Measurements from ENCODE around the gene PHF2. TPM values are rescaled to one million over a fixed set of nuclear protein-coding genes. Genes with fewer than 3 reads are reported as not detected.

PHF2 gene
- polyA plus RNA-seq, 3 donors: 0.40 to 16.0 (median 0.97) TPM

- intact Hi-C loops (cut with micrococcal nuclease): loop anchor here (1.0 to 2.0 kb wide), 2 partner anchors 281 to 282 kb away; no protein-coding TSS in a partner anchor
- Histone ChIP-seq H4K20me1 (ENCODE audit: insufficient read depth, low read length) (no peaks in the 10 kb centered on the region), H3K4me3 (replicated peaks in 1 of 3; ENCODE audit: low read depth in 2 of 3, low read length in 3 of 3) (no peak overlapping the region), H3K4me2 (replicated peaks; ENCODE audit: extremely low read depth, low read length, poor library complexity, severe bottlenecking) (no peak overlapping the region), H2AFZ (ENCODE audit: insufficient read depth, low read depth, low read length, poor library complexity, severe bottlenecking) (no peak overlapping the region), H3K79me2 (ENCODE audit: insufficient read depth, low read length) (no peaks in the 10 kb centered on the region), H3K27ac (ENCODE audit: low read depth in 1 of 2, low read length in 2 of 2) (no peak overlapping the region), H3K9me3 (replicated peaks in 1 of 2; ENCODE audit: control insufficient read depth in 1 of 2, insufficient read depth in 1 of 2, low read length in 2 of 2) (no peaks in the 10 kb centered on the region), H3K36me3 (replicated peaks in 1 of 2; ENCODE audit: control insufficient read depth in 1 of 2, insufficient read depth in 2 of 2, low read length in 2 of 2) (peaks cover 16 to 23% of the 10 kb centered on the region in 2 donors), H3K9ac (ENCODE audit: insufficient read depth, low read length, poor library complexity, severe bottlenecking) (no peak overlapping the region), H3K27me3 (ENCODE audit: control insufficient read depth in 2 of 2, insufficient read depth in 2 of 2, low read length in 2 of 2) (no peaks in the 10 kb centered on the region), H3K4me1 (ENCODE audit: control insufficient read depth in 1 of 2, insufficient read depth in 2 of 2, low read length in 2 of 2) (no peaks in the 10 kb centered on the region)
- Mint-ChIP-seq H3K4me3 (no peak overlapping the region), H3K36me3 (peaks cover 20 to 24% of the 10 kb centered on the region in 2 donors), H3K4me1 (peaks cover 5% of the 10 kb centered on the region), H3K27me3 (ENCODE audit: low read depth in 3 of 3) (peaks cover 5 to 7% (median 5%) of the 10 kb centered on the region in 3 donors), H3K27ac (peak overlapping the region in 1 of 7 donors; percentile 40), H3K9me3 (peaks cover 0 to 5% (median 0%) of the 10 kb centered on the region in 7 donors)
- WGBS (ENCODE audit: insufficient coverage): 80% methylated on average over 24 of the region's 25 CpGs
- peak in 1 of 3 donors; percentile 3 for DNase-seq
- TF ChIP-seq CTCF (IDR thresholded peaks at IDR 0.05): no peak
Observed at GRCh38 chr9:93681269-93682154, 105.1 kb downstream of the PHF2 start.

- Histone ChIP-seq H3K36me3 (replicated peaks in 1 of 2; ENCODE audit: control insufficient read depth in 1 of 2, insufficient read depth in 2 of 2, low read length in 2 of 2) (peaks cover 8 to 14% of the 10 kb centered on the region in 2 donors), H3K9me3 (replicated peaks in 1 of 2; ENCODE audit: control insufficient read depth in 1 of 2, insufficient read depth in 1 of 2, low read length in 2 of 2) (no peaks in the 10 kb centered on the region), H2AFZ (ENCODE audit: insufficient read depth, low read depth, low read length, poor library complexity, severe bottlenecking) (no peak overlapping the region), H3K27me3 (ENCODE audit: control insufficient read depth in 2 of 2, insufficient read depth in 2 of 2, low read length in 2 of 2) (no peaks in the 10 kb centered on the region), H4K20me1 (ENCODE audit: insufficient read depth, low read length) (no peaks in the 10 kb centered on the region), H3K9ac (ENCODE audit: insufficient read depth, low read length, poor library complexity, severe bottlenecking) (no peak overlapping the region), H3K27ac (ENCODE audit: low read depth in 1 of 2, low read length in 2 of 2) (no peak overlapping the region), H3K4me3 (replicated peaks in 1 of 3; ENCODE audit: low read depth in 2 of 3, low read length in 3 of 3) (no peak overlapping the region), H3K4me2 (replicated peaks; ENCODE audit: extremely low read depth, low read length, poor library complexity, severe bottlenecking) (no peak overlapping the region), H3K79me2 (ENCODE audit: insufficient read depth, low read length) (no peaks in the 10 kb centered on the region), H3K4me1 (ENCODE audit: control insufficient read depth in 1 of 2, insufficient read depth in 2 of 2, low read length in 2 of 2) (no peaks in the 10 kb centered on the region)
- no peak overlapping the region for H3K4me3 Mint-ChIP-seq
- H3K36me3 Mint-ChIP-seq: peaks cover 13 to 16% of the 10 kb centered on the region in 2 donors
- peak; percentile 75 for TF ChIP-seq CTCF (IDR thresholded peaks at IDR 0.05)
- intact Hi-C loops (cut with micrococcal nuclease): loop anchor here (1.0 to 2.0 kb wide), 2 partner anchors 280 to 281 kb away; no protein-coding TSS in a partner anchor
- peaks cover 0 to 7% (median 0%) of the 10 kb centered on the region in 7 donors for H3K9me3 Mint-ChIP-seq
- DNase-seq: peak in 2 of 3 donors; percentile 7 to 30
- 65% methylated on average over 14 of the region's 19 CpGs for WGBS (ENCODE audit: insufficient coverage)
- H3K27me3 Mint-ChIP-seq (ENCODE audit: low read depth in 3 of 3): peaks cover 5 to 8% (median 5%) of the 10 kb centered on the region in 3 donors
- H3K27ac Mint-ChIP-seq: peak overlapping the region in 1 of 7 donors; percentile 59
- peaks cover 5% of the 10 kb centered on the region for H3K4me1 Mint-ChIP-seq
Observed at GRCh38 chr9:93682155-93682968, 106.0 kb downstream of the PHF2 start.

Data from CD14-positive monocyte (primary cell).